GM18499 (cell line): ENCODE measurements around the gene TRPC1.
"Not testable (repeated sequence)": the region's sequence is repeated elsewhere in the genome, so short reads cannot be mapped to it uniquely, and the experiment has no call there.

Source experiments
- ATAC-seq: cut with Tn5 transposase; IDR thresholded peaks from one replicate; pipeline ENCODE4 v1.9.1; 2021; ENCODE audit warnings: moderate number of reproducible peaks; ENCODE audit not compliant: insufficient read depth, unreplicated experiment

Gene TRPC1

DNA sequence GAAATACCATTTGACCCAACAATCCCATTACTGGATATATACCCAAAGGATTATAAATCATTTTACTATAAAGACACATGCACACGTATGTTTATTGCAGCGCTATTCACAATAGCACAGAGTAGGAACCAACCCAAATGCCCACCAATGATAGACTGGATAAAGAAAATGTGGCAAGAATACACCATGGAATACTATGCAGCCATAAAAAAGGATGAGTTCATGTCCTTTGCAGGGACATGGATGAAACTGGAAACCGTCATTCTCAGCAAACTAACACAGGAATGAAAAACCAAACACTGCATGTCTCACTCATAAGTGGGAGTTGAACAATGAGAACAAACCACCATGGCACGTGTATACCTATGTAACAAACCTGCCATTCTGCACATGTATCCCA, 26.7 kb downstream of the TRPC1 start:
- not testable (repeated sequence) for ATAC-seq

DNA sequence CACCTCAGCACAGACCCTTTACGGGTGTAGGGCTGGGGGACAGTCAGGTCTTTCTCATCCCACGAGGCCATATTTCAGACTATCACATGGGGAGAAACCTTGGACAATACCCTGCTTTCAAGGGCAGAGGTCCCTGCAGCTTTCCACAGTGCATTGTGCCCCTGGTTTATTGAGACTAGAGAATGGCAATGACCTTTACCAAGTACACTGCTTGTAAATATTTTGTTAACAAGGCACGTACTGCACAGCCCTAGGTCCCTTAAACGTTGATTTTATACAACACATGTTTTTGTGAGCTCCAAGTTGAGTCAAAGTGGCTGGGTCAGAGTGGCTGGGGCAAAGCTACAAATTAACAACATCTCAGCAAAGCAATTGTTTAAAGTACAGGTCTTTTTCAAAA, 28.8 kb downstream of the TRPC1 start:
- ATAC-seq, result not testable (repeated sequence)

DNA sequence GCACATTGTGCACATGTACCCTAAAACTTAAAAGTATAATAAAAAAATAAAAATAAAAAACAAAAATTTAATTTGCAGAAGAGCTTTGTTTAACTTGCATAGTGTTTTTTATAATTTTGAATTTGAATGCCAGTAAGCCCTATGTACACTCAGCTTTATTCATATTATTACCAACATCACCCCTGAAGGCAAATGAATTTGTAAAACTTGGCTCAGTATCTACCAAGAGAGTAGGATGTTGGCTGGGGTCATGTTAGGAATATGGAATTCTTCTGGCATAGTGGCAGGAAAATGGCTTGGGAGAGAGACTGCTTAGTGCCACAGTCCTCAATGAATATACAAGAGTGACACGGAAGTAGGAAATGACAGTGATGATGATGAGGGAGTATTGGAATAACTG, 30.7 kb downstream of the TRPC1 start:
- ATAC-seq, result no peak

DNA sequence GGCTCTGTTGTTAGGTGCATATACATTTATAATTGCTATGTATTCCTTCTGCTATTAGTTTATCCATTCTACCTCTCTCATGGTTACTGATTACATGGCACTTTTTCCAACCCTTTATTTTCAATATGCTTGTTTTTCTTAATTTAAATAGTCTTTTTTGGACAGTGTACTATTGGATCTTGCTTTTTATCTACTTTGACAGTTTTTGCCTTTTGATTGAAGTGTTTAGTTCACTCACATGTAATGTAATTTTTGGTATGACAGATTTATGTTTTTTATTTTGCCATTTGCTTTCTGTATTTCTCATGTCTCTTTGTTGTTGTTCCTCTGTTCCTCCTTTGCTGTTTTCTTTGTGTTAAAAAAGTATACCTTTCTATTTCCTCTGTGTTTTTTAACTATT, 44.5 kb downstream of the TRPC1 start:
- ATAC-seq, result no peak

DNA sequence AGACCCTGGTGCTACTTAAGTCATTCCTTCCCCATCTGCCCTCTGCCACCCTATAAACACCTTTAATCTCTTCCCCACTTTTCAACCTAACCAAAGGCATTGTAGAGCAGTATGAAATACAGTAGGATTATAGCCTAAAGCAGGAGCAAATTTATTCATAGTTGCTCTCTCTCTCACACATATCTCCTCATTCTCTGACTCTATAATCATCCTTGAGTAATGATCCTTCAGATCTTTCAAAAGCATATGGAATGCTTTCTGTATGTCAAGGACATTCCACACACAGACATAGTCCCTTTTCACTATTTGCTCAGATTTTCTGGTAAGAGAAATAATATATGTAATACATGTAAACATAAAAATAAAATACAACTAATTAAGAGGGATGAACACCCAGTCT, 54.1 kb downstream of the TRPC1 start:
- no peak for ATAC-seq

DNA sequence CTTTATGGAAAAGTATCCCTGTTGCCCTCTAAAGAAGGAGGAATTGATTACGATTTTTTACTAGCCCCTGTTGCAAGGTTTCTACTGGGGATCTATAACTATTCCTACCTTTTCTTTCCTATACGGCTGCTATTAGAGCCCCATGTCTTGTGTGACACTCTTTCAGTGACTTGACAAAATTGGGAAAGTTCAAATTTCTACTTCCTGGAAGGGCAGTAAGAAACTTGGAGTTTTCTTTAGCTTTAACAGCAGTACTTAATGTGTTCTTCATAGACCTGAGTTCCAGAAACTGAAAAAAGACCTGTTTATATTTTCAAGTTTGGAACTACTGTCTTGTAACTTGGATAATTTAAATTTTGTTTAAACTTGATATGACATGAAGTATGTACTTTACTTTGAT, 54.7 kb downstream of the TRPC1 start:
- no peak for ATAC-seq

DNA sequence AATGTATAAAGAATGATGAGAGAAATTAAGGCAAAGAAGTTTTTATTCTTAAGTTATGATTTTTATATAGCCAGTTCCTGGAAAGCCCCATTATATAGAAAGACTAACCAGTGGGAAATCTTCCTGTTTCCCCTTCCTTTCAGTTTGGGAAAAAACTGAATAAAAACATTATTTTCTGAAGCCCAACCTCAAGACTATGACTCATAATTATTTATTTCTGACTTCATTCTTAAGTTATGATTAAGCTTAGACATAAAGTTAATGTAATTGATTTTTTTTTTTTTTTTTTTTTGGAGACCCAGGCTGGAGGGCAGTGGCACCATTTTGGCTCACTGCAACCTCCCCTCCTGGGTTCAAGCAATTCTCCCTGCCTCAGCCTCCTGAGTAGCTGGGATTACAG, 55.8 kb downstream of the TRPC1 start:
- ATAC-seq, result no peak

DNA sequence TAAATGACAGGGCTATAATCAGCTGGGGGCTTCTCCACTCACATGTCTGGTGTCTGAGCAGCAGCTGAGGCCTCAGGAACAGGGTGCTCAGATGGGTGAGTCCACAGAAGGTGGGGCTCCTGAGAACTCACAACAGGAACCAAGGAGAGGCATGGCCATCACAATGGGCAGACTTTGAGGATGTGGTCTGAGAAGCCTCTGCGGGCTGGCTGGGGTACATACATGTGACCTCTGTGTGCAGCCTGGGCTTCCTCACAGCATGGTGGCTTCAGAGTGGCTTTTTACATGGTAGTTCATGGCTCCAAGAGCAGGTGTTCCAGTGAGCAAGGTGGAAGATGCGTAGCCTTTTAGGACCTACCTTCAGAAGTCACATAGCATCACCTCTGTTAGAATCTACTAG, 58.8 kb downstream of the TRPC1 start:
- ATAC-seq, result no peak

DNA sequence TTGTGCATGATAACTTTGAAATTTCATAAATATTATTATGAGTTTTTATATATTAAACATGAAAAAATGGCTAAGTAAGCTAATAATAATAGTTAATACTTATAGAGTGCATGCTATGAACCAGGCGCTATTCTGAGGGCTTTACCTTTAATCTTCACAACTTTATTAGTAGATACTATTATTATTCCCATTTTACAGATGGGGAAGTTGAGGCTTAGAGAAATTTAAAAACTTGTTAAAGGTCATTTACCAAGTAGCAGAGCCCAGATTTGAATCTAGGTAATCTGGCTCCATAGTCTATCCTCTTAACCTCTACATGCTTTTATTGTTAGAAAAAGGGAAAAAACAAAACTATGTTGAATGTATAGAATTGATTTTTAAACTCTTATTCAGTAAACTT, 60.4 kb downstream of the TRPC1 start:
- no peak for ATAC-seq

DNA sequence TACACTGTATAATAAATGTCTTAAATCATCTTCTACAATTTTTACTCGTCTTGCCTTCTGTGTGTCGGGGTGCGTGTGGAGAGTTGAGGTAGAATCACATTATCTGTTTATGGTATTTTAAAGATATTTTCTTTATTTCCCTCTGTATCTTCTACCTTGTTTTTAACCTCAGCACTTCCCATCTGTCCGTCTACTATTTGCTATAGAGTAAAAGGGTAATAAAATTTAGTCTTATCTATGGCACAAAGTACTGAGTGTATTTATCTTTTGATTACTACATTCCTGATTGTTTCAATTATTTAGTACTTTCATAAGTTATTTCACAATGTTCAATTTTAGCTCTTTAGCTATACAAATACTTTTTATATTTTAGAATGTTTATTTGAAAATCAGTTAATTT, 62.2 kb downstream of the TRPC1 start:
- ATAC-seq, result no peak

DNA sequence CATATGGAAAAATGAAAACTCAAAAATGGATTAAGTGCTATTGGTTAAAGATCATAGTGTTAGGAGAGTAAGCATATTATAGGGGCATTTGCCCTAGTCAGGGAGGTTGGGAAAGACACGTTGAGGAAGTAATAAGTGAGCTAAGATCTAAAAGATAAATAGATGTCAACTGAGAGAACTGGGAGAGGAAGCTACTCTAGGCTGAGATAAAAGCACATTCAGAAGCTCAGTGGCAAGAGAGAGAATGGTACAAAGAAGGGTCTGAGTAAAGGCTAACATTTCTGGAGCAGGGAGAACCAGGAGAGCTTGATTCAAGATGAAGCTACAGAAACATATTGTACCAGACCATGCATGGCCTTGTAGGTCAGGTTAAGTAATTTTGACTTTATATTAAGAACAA, 63.9 kb downstream of the TRPC1 start:
- ATAC-seq, result no peak

DNA sequence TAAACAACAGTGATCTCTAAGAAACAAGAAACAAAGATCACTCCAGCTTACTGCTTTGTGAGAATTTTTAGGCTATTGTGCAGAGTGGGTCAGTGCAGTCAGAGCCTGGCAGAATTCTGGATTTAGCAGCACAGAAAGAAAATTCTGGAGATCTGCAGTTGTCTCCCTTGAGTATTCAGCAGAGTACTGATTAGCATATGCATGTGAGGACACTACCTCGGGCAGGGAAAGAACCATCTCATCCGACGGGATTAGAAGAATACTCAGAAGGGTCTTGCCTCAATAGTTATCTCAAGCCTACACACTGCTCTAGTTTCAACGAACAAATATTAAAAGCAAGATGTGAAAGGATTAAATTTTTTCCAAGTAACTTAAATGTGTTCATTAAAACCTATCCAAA, 70.7 kb downstream of the TRPC1 start:
- no peak for ATAC-seq

DNA sequence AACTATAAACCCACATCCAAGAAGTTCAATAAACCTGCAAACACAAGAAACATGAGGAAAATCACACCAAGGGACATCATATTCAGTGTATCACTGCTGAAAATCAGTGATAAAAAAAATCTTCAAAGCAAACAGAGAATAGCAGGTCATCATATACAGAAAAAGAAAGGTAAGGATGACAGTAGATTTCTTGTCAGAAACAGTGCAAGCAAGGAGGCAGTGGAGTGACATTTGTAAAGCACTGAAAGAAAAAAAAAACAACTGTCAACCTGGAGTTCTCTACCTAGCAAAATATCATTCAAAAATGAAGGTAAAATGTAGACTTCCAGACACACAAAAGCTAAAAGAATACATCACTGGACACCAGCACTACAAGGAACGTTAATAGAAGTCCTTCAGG, 71.5 kb downstream of the TRPC1 start:
- ATAC-seq, result no peak

DNA sequence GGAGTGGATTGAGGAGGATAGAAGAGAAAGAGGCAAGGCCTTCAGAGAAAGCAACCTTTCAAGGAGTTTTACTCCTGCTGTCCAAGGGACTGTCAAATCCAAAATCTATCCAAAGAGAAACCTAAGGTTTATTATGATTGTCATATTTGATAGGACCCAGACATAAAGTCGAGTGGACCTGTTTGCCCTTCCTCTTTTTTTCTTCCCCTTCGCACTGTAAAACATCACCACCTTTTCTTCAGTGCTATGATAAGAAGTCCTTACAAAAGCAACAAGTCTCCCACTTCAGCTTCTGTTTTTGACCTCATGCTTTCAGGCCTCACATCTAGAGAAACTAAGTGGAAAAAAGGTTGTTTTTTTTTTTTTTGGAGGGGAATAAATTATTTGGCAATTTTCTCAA, 73.0 kb downstream of the TRPC1 start:
- no peak for ATAC-seq

DNA sequence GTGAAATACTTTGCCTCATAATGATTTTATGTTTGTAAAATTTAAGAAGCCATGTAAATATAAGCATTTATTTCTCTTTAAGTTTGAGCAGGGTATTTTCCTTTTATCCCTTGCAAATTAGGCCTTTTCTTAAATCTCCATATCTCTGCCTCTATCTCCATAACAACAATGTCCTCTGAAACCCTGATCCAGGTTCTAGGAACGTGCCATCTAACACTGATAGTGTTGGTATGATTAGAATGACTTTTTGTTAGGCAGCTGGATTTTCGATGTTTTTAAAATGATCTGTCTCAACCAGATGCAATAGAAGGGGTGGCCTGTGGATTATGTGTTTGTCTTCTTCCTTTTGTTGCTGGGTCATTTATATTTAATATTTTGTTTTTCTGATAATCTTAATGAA, 77.9 kb downstream of the TRPC1 start:
- no peak for ATAC-seq

DNA sequence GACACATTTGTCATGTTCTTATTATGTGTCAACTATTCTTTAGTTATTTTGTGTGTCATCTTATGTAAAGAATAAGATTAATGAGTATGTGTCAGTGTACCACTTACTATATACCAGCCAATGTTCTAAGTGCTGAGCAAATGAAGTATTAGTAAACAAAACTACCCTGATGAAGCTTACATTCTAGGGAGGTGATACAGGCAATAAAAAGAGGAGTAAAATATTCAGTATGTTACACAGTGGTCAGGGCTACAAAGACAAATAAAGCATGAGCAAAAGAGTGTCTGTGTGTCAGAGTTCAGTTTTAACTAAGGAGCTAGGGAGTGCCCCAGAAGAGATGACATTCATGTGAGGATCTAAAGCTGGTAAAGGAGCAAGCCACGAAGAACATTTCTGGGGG, 79.1 kb downstream of the TRPC1 start:
- no peak for ATAC-seq

DNA sequence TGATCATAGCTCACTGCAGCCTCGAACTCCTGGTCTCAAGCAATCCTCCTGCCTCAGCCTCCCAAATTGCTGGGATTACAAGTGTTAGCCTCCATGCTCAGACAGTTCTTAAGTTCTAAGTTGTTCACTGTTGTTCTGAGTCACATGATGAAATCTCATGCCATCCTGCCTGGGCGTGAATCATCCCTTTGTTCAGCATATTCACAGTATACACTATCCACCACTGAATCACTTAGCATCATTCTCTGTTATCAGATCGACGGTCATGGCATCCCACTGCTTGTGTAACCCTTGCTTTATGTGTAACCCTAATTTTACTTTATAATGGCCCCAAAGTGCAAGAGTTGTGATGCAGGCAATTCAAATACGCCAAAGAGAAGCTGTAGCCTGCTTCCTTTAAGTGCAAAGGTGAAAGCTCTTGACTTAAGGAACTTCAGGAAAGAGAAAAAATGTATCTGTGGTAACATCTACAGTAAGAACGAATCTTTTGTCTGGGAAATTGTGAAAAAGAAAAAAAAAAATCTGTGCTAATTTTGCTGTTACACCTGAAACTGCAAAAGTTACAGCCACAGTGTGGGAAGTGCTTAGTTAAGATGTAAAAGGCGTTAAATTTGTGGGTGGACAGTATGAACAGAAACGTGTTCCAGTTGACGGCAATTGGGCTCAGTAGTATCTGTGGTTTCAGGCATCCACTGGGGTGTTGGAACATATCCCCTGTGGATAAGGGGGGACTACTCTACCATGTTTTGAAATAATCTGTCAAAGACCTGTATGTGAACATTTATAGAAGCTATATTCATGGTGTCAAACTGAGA, 84.5 kb downstream of the TRPC1 start:
- ATAC-seq, result no peak

DNA sequence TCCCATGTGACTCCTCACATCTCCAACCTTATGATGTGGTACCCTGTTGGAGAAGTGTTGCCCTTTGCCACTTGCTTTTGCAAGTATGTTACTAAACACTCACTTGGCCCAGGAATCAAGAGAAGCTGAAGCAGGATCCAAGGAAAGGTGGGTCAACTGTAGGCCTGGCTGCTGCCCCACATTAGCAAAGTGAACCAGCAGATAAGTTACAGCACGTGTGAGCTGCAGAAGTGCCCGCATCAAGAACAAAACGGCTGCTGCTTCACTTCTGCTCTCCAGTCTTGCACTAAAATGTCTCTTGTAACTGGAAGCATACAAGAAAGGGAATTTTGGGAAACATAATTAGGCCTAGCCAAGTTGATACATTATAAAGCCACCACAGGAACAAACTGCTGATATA, 85.4 kb downstream of the TRPC1 start:
- ATAC-seq, result no peak

DNA sequence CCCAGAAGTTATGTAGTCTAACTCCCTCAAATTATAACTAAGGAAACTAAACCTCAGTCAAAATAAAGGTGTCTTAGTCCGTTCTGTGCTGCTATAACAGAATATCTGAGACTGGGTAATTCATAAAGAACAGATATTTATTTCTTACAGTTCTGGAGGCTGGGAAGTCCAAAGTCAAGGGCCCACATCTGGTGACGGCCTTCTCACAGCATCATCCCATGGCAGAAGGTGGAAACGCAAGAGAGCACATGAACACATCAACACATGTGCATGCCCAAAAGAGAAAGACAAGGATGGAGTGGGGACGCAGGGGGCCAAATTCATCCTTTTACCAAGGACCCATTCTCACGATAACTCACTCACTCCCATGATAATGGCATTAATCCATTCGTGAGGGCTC, 92.0 kb downstream of the TRPC1 start:
- ATAC-seq, result no peak

DNA sequence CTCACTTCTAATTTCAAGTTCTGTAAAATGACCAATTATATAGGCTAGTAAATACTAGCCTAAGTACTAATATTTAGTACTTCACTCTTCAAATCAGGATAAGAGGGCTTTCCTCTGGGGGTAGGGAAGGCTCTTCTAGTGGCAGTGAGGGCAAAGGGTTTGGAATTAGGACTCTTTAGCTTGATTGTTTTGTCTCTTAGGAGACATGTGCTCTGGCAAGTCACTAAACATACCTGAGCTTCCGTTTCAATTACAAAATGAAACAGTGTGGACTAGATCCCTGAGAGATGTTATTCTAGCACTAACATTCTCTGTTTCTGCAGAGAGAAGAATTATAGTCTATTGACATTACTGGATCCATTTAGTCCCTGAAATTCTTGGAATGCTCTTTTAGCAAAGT, 93.5 kb downstream of the TRPC1 start:
- ATAC-seq, result no peak

DNA sequence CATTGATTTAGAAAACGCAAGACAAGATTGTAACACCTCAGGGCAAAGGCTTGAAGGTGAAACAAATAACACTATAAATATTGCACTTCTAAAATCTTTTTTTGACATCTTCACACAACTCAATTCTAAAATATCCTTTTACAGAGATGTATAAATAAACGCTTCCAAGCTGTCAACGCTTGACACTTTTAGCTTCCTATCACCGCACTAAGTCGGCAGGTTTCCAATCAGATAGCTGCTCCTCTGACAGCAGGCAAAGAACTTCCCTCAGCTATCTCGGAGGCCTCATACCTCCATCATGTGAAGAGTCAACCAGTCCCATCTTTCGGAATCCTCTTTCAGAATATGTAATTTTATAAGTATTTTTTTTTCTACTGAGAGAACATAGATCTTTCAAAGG, 94.1 kb downstream of the TRPC1 start:
- no peak for ATAC-seq

DNA sequence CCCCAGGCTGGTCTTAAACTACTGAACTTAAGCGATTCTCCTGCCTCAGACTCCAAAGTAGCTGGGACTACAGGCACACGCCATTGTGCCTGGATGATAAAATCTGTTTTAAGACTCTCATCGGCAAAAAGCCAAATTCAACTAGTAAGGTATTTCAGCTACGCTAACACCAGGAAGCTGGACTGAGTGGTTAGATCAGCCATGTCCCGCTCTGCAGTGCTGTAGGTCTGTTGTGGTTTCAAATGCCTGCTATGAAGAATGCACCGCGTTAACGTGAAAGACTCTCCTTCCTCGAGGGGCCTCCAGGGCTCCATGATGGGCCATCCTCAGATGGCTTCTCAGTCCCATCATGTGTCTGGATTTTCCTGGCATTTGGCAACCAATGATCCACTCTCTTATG, 94.8 kb downstream of the TRPC1 start:
- ATAC-seq, result no peak

DNA sequence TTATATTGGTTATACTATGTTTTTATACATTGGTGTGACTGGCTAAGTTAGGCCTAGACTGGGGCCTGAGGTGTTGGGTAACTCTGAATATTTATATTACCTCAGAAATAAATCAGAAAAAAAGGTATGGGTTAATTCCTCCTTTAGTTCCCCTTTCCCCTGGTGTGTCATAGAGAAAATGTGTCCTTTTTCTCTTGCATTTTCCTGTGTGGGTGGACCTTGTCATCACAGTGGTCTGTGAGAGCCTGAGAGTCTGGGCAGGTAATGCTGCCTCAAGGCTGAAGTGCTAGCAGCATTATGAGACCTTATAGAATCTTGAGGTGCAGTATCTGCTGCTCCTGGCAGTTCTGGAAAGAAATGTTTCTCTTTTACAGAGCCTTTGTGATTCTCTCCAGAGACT, 95.3 kb downstream of the TRPC1 start:
- ATAC-seq, result no peak
